Activated CD8-positive, alpha-beta memory T cell treated with anti-CD3 and anti-CD28 coated beads, Interleukin-2, amount 10 ng/mL, durations not matched to agents 7 days and 5 days (primary cell): ENCODE measurements around the gene SIVA1. TPM values are rescaled to one million over a fixed set of nuclear protein-coding genes. Genes with fewer than 3 reads are reported as not detected.
A peak's percentile ranks its signal among the peaks of the same experiment; 100 is the strongest.

ENCODE experiments used
- ATAC-seq: fragments of 150-1000 bp; cut with Tn5 transposase; one replicate; pipeline ENCODE4 v1.10.0; 2021; ENCODE audit warnings: moderate library complexity
- CTCF ChIA-PET: fragments of 350-600 bp; sonication (Branson Sonifier 250); formaldehyde crosslinking; loops from one replicate; lab custom pipeline; 2021; ENCODE audit warnings: antibody characterized with exemption; lab: Charles Lee
- DNase-seq: peaks from one replicate; pipeline ENCODE4 v3.0.0-alpha.2; 2020
- H3K27ac Mint-ChIP-seq: one replicate; pipeline ENCODE4 v1.8.0; 2021; ENCODE audit warnings: mild to moderate bottlenecking, mixed read lengths
- H3K27me3 Mint-ChIP-seq: one replicate; pipeline ENCODE4 v1.8.0; 2021; ENCODE audit warnings: mixed read lengths
- H3K36me3 Mint-ChIP-seq: one replicate; pipeline ENCODE4 v1.8.0; 2021; ENCODE audit warnings: mild to moderate bottlenecking, mixed read lengths
- H3K4me1 Mint-ChIP-seq: one replicate; pipeline ENCODE4 v1.8.0; 2021; ENCODE audit warnings: mixed read lengths
- H3K4me3 Mint-ChIP-seq: one replicate; pipeline ENCODE4 v1.8.0; 2021; ENCODE audit warnings: mild to moderate bottlenecking, moderate library complexity, mixed read lengths
- H3K9me3 Mint-ChIP-seq: one replicate; pipeline ENCODE4 v1.8.0; 2022; ENCODE audit warnings: low read depth, mixed read lengths
- total RNA-seq, 2 experiments: library from RNA; stranded (reverse); gene quantifications; one replicate each; pipeline ENCODE4 v1.2.3, GENCODE V29; 2021

The SIVA1 gene
- total RNA-seq, 2 experiments from 2014 or later, result 127 to 140 TPM

- ATAC-seq, result no peak
- no peaks in the 10 kb centered on the region for H3K36me3 Mint-ChIP-seq
Observed at GRCh38 chr14:104714066-104714465, 38.9 kb upstream of the SIVA1 start.

GRCh38 chr14:104714681-104715080 lies 38.3 kb upstream of the SIVA1 start:
- Mint-ChIP-seq H3K4me1 (peaks cover 2% of the 10 kb centered on the region), H3K27ac (no peak overlapping the region), H3K4me3 (no peak overlapping the region), H3K27me3 (no peaks in the 10 kb centered on the region), H3K36me3 (no peaks in the 10 kb centered on the region), H3K9me3 (no peaks in the 10 kb centered on the region)
- DNase-seq (no peak), ATAC-seq (no peak)
- CTCF ChIA-PET, result no interaction called here

More at GRCh38 chr14:104714066-104714465, 38.9 kb upstream of the SIVA1 start:
- H3K27ac Mint-ChIP-seq, result no peak overlapping the region
- no peak for DNase-seq
- H3K4me1 Mint-ChIP-seq, result peaks cover 2% of the 10 kb centered on the region
- H3K4me3 Mint-ChIP-seq, result no peak overlapping the region
- H3K27me3 Mint-ChIP-seq, result no peaks in the 10 kb centered on the region
- no peaks in the 10 kb centered on the region for H3K9me3 Mint-ChIP-seq
- CTCF ChIA-PET, result no interaction called here

GRCh38 chr14:104715416-104715815 lies 37.5 kb upstream of the SIVA1 start:
- CTCF ChIA-PET, result no interaction called here
- no peaks in the 10 kb centered on the region for H3K27me3 Mint-ChIP-seq
- no peak for ATAC-seq

GRCh38 chr14:104715871-104716270 lies 37.1 kb upstream of the SIVA1 start:
- DNase-seq (no peak), ATAC-seq (no peak)
- H3K4me1 Mint-ChIP-seq, result peaks cover 2% of the 10 kb centered on the region
- no peaks in the 10 kb centered on the region for H3K27me3 Mint-ChIP-seq
- CTCF ChIA-PET, result no interaction called here
- H3K9me3 Mint-ChIP-seq, result no peaks in the 10 kb centered on the region
- H3K4me3 Mint-ChIP-seq, result no peak overlapping the region
- no peaks in the 10 kb centered on the region for H3K36me3 Mint-ChIP-seq
- H3K27ac Mint-ChIP-seq, result no peak overlapping the region

More at GRCh38 chr14:104715416-104715815, 37.5 kb upstream of the SIVA1 start:
- peaks cover 2% of the 10 kb centered on the region for H3K4me1 Mint-ChIP-seq
- H3K4me3 Mint-ChIP-seq, result no peak overlapping the region
- H3K36me3 Mint-ChIP-seq, result no peaks in the 10 kb centered on the region
- no peak for DNase-seq
- no peak overlapping the region for H3K27ac Mint-ChIP-seq
- no peaks in the 10 kb centered on the region for H3K9me3 Mint-ChIP-seq

GRCh38 chr14:104717137-104717536 lies 35.8 kb upstream of the SIVA1 start:
- Mint-ChIP-seq H3K4me1 (peaks cover 2% of the 10 kb centered on the region), H3K9me3 (no peaks in the 10 kb centered on the region), H3K36me3 (no peaks in the 10 kb centered on the region), H3K4me3 (no peak overlapping the region), H3K27me3 (no peaks in the 10 kb centered on the region), H3K27ac (no peak overlapping the region)
- DNase-seq, result no peak
- no peak for ATAC-seq
- CTCF ChIA-PET, result interaction anchor here (1.2 kb wide), 1 partner anchor 17 kb away, joined by 3 read pairs; no protein-coding TSS in a partner anchor

GRCh38 chr14:104717646-104718045 lies 35.3 kb upstream of the SIVA1 start:
- H3K27me3 Mint-ChIP-seq, result no peaks in the 10 kb centered on the region
- no peak for DNase-seq
- no peaks in the 10 kb centered on the region for H3K36me3 Mint-ChIP-seq
- no peak overlapping the region for H3K27ac Mint-ChIP-seq
- CTCF ChIA-PET, result interaction anchor here (1.2 kb wide), 1 partner anchor 17 kb away, joined by 3 read pairs; no protein-coding TSS in a partner anchor
- H3K9me3 Mint-ChIP-seq, result no peaks in the 10 kb centered on the region
- H3K4me1 Mint-ChIP-seq, result peaks cover 2% of the 10 kb centered on the region
- H3K4me3 Mint-ChIP-seq, result no peak overlapping the region
- no peak for ATAC-seq

- Mint-ChIP-seq H3K36me3 (no peaks in the 10 kb centered on the region), H3K9me3 (no peaks in the 10 kb centered on the region), H3K4me3 (no peak overlapping the region), H3K27me3 (no peaks in the 10 kb centered on the region), H3K27ac (no peak overlapping the region), H3K4me1 (peaks cover 2% of the 10 kb centered on the region)
- no peak for ATAC-seq
- DNase-seq, result no peak
- CTCF ChIA-PET, result interaction anchor here (1.2 kb wide), 1 partner anchor 18 kb away, joined by 3 read pairs; no protein-coding TSS in a partner anchor
Observed at GRCh38 chr14:104718147-104718546, 34.8 kb upstream of the SIVA1 start.

- Mint-ChIP-seq H3K4me1 (peaks cover 2% of the 10 kb centered on the region), H3K9me3 (no peaks in the 10 kb centered on the region), H3K27ac (no peak overlapping the region), H3K36me3 (no peaks in the 10 kb centered on the region), H3K27me3 (no peaks in the 10 kb centered on the region), H3K4me3 (no peak overlapping the region)
- ATAC-seq (no peak), DNase-seq (no peak)
- CTCF ChIA-PET, result no interaction called here
Observed at GRCh38 chr14:104718871-104719270, 34.1 kb upstream of the SIVA1 start.

GRCh38 chr14:104719343-104719742 lies 33.6 kb upstream of the SIVA1 start:
- H3K4me3 Mint-ChIP-seq, result no peak overlapping the region
- H3K4me1 Mint-ChIP-seq, result peaks cover 2% of the 10 kb centered on the region
- H3K27ac Mint-ChIP-seq, result no peak overlapping the region
- DNase-seq, result no peak
- ATAC-seq, result no peak
- no peaks in the 10 kb centered on the region for H3K27me3 Mint-ChIP-seq
- CTCF ChIA-PET, result no interaction called here
- no peaks in the 10 kb centered on the region for H3K9me3 Mint-ChIP-seq
- no peaks in the 10 kb centered on the region for H3K36me3 Mint-ChIP-seq

GRCh38 chr14:104721505-104722431 lies 31.2 kb upstream of the SIVA1 start:
- CTCF ChIA-PET, result interaction anchor here (0.6 to 3.1 kb wide), 5 partner anchors 24 to 521 kb away, joined by 3 to 13 read pairs (median 5); partner anchors contain the start of gene SIVA1
- no peak for DNase-seq
- H3K9me3 Mint-ChIP-seq, result no peaks in the 10 kb centered on the region
- no peaks in the 10 kb centered on the region for H3K27me3 Mint-ChIP-seq
- peaks cover 3% of the 10 kb centered on the region for H3K4me1 Mint-ChIP-seq
- H3K27ac Mint-ChIP-seq, result no peak overlapping the region
- H3K36me3 Mint-ChIP-seq, result no peaks in the 10 kb centered on the region
- no peak overlapping the region for H3K4me3 Mint-ChIP-seq
- no peak for ATAC-seq

- Mint-ChIP-seq H3K36me3 (no peaks in the 10 kb centered on the region), H3K4me3 (no peak overlapping the region), H3K9me3 (no peaks in the 10 kb centered on the region), H3K4me1 (peaks cover 1% of the 10 kb centered on the region), H3K27ac (no peak overlapping the region), H3K27me3 (no peaks in the 10 kb centered on the region)
- DNase-seq (no peak), ATAC-seq (peak; percentile 3)
- CTCF ChIA-PET, result interaction anchor here (0.7 to 3.1 kb wide), 18 partner anchors 10 to 1853 kb away, joined by 3 to 13 read pairs (median 5); partner anchors contain the start of genes INF2, SIVA1 and ZBTB42
Observed at GRCh38 chr14:104722938-104723650, 29.9 kb upstream of the SIVA1 start.

- no peaks in the 10 kb centered on the region for H3K9me3 Mint-ChIP-seq
- ATAC-seq, result peak; percentile 84
- H3K4me1 Mint-ChIP-seq, result peaks cover 1% of the 10 kb centered on the region
- H3K27me3 Mint-ChIP-seq, result no peaks in the 10 kb centered on the region
- no peak within 1 kb of the TSS for H3K27ac Mint-ChIP-seq
- no peaks in the 10 kb centered on the region for H3K36me3 Mint-ChIP-seq
- DNase-seq, result peak; percentile 69
- peak within 1 kb of the TSS; percentile 68 for H3K4me3 Mint-ChIP-seq
- CTCF ChIA-PET, result interaction anchor here (0.7 to 3.1 kb wide), 19 partner anchors 11 to 1852 kb away, joined by 3 to 13 read pairs (median 5); partner anchors contain the start of genes INF2, SIVA1 and ZBTB42
Observed at GRCh38 chr14:104723651-104724406, 29.1 kb upstream of the SIVA1 start, which contains the start of gene ADSS1. ADSS1 (plus strand) TSS chr14:104724229; CDS start chr14:104724271, 42 bp downstream.
